ENCODE results near the gene NIPBL. TPM values are rescaled to one million over a fixed set of nuclear protein-coding genes. Genes with fewer than 3 reads are reported as not detected.

Gene NIPBL
- total and polyA plus RNA-seq, 2 of the 13 experiments (the other 11 are each of a cell fraction or from before 2014, with no cell fraction given) = 12.3 to 32.3 TPM

- ChIA-PET POLR2A (no interaction called here), CTCF (ENCODE audit: low intra/inter-chr PET ratio, low total read pairs) (no interaction called here)
- no peak overlapping the region for H2AFZ ChIP-seq (ENCODE audit: low read length)
- DNase-seq (ENCODE audit: low spot score) = no peak
- no peak for ATAC-seq
- intact Hi-C loops (cut with micrococcal nuclease; ENCODE audit: unreplicated experiment) = no loop called here
- no peak for TF ChIP-seq NFYB (CRISPR knock-in tag; IDR thresholded peaks at IDR 0.05)
- TF ChIP-seq, protein P1, sequence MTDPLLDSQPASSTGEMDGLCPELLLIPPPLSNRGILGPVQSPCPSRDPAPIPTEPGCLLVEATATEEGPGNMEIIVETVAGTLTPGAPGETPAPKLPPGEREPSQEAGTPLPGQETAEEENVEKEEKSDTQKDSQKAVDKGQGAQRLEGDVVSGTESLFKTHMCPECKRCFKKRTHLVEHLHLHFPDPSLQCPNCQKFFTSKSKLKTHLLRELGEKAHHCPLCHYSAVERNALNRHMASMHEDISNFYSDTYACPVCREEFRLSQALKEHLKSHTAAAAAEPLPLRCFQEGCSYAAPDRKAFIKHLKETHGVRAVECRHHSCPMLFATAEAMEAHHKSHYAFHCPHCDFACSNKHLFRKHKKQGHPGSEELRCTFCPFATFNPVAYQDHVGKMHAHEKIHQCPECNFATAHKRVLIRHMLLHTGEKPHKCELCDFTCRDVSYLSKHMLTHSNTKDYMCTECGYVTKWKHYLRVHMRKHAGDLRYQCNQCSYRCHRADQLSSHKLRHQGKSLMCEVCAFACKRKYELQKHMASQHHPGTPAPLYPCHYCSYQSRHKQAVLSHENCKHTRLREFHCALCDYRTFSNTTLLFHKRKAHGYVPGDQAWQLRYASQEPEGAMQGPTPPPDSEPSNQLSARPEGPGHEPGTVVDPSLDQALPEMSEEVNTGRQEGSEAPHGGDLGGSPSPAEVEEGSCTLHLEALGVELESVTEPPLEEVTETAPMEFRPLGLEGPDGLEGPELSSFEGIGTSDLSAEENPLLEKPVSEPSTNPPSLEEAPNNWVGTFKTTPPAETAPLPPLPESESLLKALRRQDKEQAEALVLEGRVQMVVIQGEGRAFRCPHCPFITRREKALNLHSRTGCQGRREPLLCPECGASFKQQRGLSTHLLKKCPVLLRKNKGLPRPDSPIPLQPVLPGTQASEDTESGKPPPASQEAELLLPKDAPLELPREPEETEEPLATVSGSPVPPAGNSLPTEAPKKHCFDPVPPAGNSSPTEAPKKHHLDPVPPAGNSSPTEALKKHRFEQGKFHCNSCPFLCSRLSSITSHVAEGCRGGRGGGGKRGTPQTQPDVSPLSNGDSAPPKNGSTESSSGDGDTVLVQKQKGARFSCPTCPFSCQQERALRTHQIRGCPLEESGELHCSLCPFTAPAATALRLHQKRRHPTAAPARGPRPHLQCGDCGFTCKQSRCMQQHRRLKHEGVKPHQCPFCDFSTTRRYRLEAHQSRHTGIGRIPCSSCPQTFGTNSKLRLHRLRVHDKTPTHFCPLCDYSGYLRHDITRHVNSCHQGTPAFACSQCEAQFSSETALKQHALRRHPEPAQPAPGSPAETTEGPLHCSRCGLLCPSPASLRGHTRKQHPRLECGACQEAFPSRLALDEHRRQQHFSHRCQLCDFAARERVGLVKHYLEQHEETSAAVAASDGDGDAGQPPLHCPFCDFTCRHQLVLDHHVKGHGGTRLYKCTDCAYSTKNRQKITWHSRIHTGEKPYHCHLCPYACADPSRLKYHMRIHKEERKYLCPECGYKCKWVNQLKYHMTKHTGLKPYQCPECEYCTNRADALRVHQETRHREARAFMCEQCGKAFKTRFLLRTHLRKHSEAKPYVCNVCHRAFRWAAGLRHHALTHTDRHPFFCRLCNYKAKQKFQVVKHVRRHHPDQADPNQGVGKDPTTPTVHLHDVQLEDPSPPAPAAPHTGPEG (CRISPR knock-in tag; IDR thresholded peaks at IDR 0.05) = no peak
- no peaks in the 10 kb centered on the region for H3K27me3 ChIP-seq (ENCODE audit: control insufficient read depth in 1 of 2, insufficient read depth in 2 of 2, low read length in 2 of 2)
- peaks cover 42% of the 10 kb centered on the region for H4K20me1 ChIP-seq (ENCODE audit: insufficient read depth, low read length)
- in situ Hi-C loops (cut with HindIII; ENCODE audit: extremely low pct_ligation_motif_present, low pct_unique_long_range_greater_than_20kb) = no loop called here
- H3K27ac ChIP-seq (ENCODE audit: extremely low read length, insufficient read depth, low read length) = no peak overlapping the region
- no peak for FAIRE-seq
- H3K36me3 ChIP-seq (replicated peaks in 1 of 2; ENCODE audit: control insufficient read depth in 1 of 2, insufficient read depth in 2 of 2, low read length in 2 of 2) = no peaks in the 10 kb centered on the region
- peaks cover 96% of the 10 kb centered on the region for H3K79me2 ChIP-seq (ENCODE audit: insufficient read depth, low read length)
- WGBS (ENCODE audit: low lambda C conversion rate) = 98% methylated on average over 3 of the region's 3 CpGs
- no peaks in the 10 kb centered on the region for H3K4me1 ChIP-seq (ENCODE audit: insufficient read depth, low read length)
- no peak overlapping the region for H3K4me3 ChIP-seq (replicated peaks in 1 of 3; ENCODE audit: insufficient read depth in 1 of 3, low read depth in 2 of 3, low read length in 3 of 3)
- no TSS peak for BruUV-seq (replicated peaks)
- H3K9ac ChIP-seq (ENCODE audit: insufficient read depth, low read depth, low read length) = no peak overlapping the region
- H3K4me2 ChIP-seq (ENCODE audit: low read depth, low read length) = no peak overlapping the region
- H3K9me3 ChIP-seq (ENCODE audit: low read length) = no peaks in the 10 kb centered on the region
Observed at GRCh38 chr5:36901856-36902255, 25.3 kb downstream of the NIPBL start.

- H2AFZ ChIP-seq (ENCODE audit: low read length) = no peak overlapping the region
- DNase-seq (ENCODE audit: low spot score) (no peak), ATAC-seq (no peak), FAIRE-seq (no peak)
- H3K4me1 ChIP-seq (ENCODE audit: insufficient read depth, low read length) = no peaks in the 10 kb centered on the region
- H3K9me3 ChIP-seq (ENCODE audit: low read length) = no peaks in the 10 kb centered on the region
- H3K4me3 ChIP-seq (replicated peaks in 1 of 3; ENCODE audit: insufficient read depth in 1 of 3, low read depth in 2 of 3, low read length in 3 of 3) = no peak overlapping the region
- ChIA-PET CTCF (ENCODE audit: low intra/inter-chr PET ratio, low total read pairs) (no interaction called here), POLR2A (no interaction called here)
- no peaks in the 10 kb centered on the region for H3K27me3 ChIP-seq (ENCODE audit: control insufficient read depth in 1 of 2, insufficient read depth in 2 of 2, low read length in 2 of 2)
- H3K36me3 ChIP-seq (replicated peaks in 1 of 2; ENCODE audit: control insufficient read depth in 1 of 2, insufficient read depth in 2 of 2, low read length in 2 of 2) = no peaks in the 10 kb centered on the region
- 90% methylated on average over 1 of the region's 1 CpG for WGBS (ENCODE audit: low lambda C conversion rate)
- in situ Hi-C loops (cut with HindIII; ENCODE audit: extremely low pct_ligation_motif_present, low pct_unique_long_range_greater_than_20kb) (no loop called here), intact Hi-C loops (cut with micrococcal nuclease; ENCODE audit: unreplicated experiment) (no loop called here)
- peaks cover 96% of the 10 kb centered on the region for H3K79me2 ChIP-seq (ENCODE audit: insufficient read depth, low read length)
- H3K27ac ChIP-seq (ENCODE audit: extremely low read length, insufficient read depth, low read length) = no peak overlapping the region
- H3K9ac ChIP-seq (ENCODE audit: insufficient read depth, low read depth, low read length) = no peak overlapping the region
- H3K4me2 ChIP-seq (ENCODE audit: low read depth, low read length) = no peak overlapping the region
- no TSS peak for BruUV-seq (replicated peaks)
- peaks cover 41% of the 10 kb centered on the region for H4K20me1 ChIP-seq (ENCODE audit: insufficient read depth, low read length)
- TF ChIP-seq BRCA1 (CRISPR knock-in tag; IDR thresholded peaks at IDR 0.05) (no peak), CEBPZ (IDR thresholded peaks at IDR 0.05; ENCODE audit: low read length) (no peak), ZNF691 (CRISPR knock-in tag; IDR thresholded peaks at IDR 0.05; ENCODE audit: borderline replicate concordance, low read depth) (no peak), KLF16 (CRISPR knock-in tag; IDR thresholded peaks at IDR 0.05) (no peak), NFYC (CRISPR knock-in tag; IDR thresholded peaks at IDR 0.05) (no peak)
Observed at GRCh38 chr5:36902353-36902752, 25.8 kb downstream of the NIPBL start.

Data from HepG2 (cell line).